Inferior parietal cortex (tissue), 1 donor: Measurements from ENCODE around the gene CHRM2.

Source experiments
- DNase-seq: peaks from one replicate; pipeline ENCODE4 v3.0.0-alpha.2; 2016; ENCODE audit errors: extremely low spot score

CHRM2 gene

GRCh38 chr7:136894789-136895188, 26.3 kb downstream of the CHRM2 start:
- DNase-seq: no peak

GRCh38 chr7:136897676-136898075, 29.2 kb downstream of the CHRM2 start:
- no peak for DNase-seq

- no peak for DNase-seq
These were observed 31.6 kb downstream of the CHRM2 start for GRCh38 chr7:136900005-136900404.

GRCh38 chr7:136910771-136911170, 42.3 kb downstream of the CHRM2 start:
- DNase-seq: no peak

- no peak for DNase-seq
These were observed 42.9 kb downstream of the CHRM2 start for GRCh38 chr7:136911344-136911743.

GRCh38 chr7:136912339-136912738, 43.9 kb downstream of the CHRM2 start:
- no peak for DNase-seq

- no peak for DNase-seq
These were observed 45.6 kb downstream of the CHRM2 start for GRCh38 chr7:136914016-136914415.

GRCh38 chr7:136919820-136920219, 51.4 kb downstream of the CHRM2 start:
- no peak for DNase-seq

- no peak for DNase-seq
These were observed 54.7 kb downstream of the CHRM2 start for GRCh38 chr7:136923111-136923667.

GRCh38 chr7:136925044-136925443, 56.6 kb downstream of the CHRM2 start:
- no peak for DNase-seq

GRCh38 chr7:136925556-136925955, 57.1 kb downstream of the CHRM2 start:
- DNase-seq: no peak

- DNase-seq: no peak
These were observed 62.9 kb downstream of the CHRM2 start for GRCh38 chr7:136931169-136931867.

- DNase-seq: no peak
These were observed 69.0 kb downstream of the CHRM2 start for GRCh38 chr7:136937436-136937835.

GRCh38 chr7:136938476-136938875, 70.0 kb downstream of the CHRM2 start:
- DNase-seq: no peak

- no peak for DNase-seq
These were observed 71.7 kb downstream of the CHRM2 start for GRCh38 chr7:136940122-136940521.

GRCh38 chr7:136940917-136941316, 72.5 kb downstream of the CHRM2 start:
- no peak for DNase-seq

- no peak for DNase-seq
These were observed 73.4 kb downstream of the CHRM2 start for GRCh38 chr7:136941816-136942215.

- no peak for DNase-seq
These were observed 73.9 kb downstream of the CHRM2 start for GRCh38 chr7:136942401-136942800.

- no peak for DNase-seq
These were observed 74.5 kb downstream of the CHRM2 start for GRCh38 chr7:136942994-136943393.

GRCh38 chr7:136947347-136947746, 78.9 kb downstream of the CHRM2 start:
- no peak for DNase-seq

- no peak for DNase-seq
These were observed 81.9 kb downstream of the CHRM2 start for GRCh38 chr7:136950331-136950730.

- DNase-seq: no peak
These were observed 84.9 kb downstream of the CHRM2 start for GRCh38 chr7:136953386-136953785.

- DNase-seq: no peak
These were observed 87.8 kb downstream of the CHRM2 start for GRCh38 chr7:136956232-136956631.

GRCh38 chr7:136956671-136957070, 88.2 kb downstream of the CHRM2 start:
- DNase-seq: no peak
